ENCODE results near the gene HDAC4. TPM values are rescaled to one million over a fixed set of nuclear protein-coding genes. Genes with fewer than 3 reads are reported as not detected.

The HDAC4 gene
- total RNA-seq, 1 experiment from 2014 or later = 16.0 TPM

- no peak for DNase-seq (ENCODE audit: low spot score)
Measured at GRCh38 chr2:239271471-239271870, 129.3 kb downstream of the HDAC4 start.

- DNase-seq (ENCODE audit: low spot score) = no peak
Measured at GRCh38 chr2:239269916-239270315, 130.9 kb downstream of the HDAC4 start.

GRCh38 chr2:239269173-239269885 is 131.5 kb downstream of the HDAC4 start:
- DNase-seq (ENCODE audit: low spot score) = peak; percentile 42

- DNase-seq (ENCODE audit: low spot score) = no peak
Measured at GRCh38 chr2:239268549-239268948, 132.3 kb downstream of the HDAC4 start.

- DNase-seq (ENCODE audit: low spot score) = peak; percentile 65
Measured at GRCh38 chr2:239268082-239268481, 132.7 kb downstream of the HDAC4 start.

- DNase-seq (ENCODE audit: low spot score) = peak; percentile 64
Measured at GRCh38 chr2:239267288-239267951, 133.4 kb downstream of the HDAC4 start.

- no peak for DNase-seq (ENCODE audit: low spot score)
Measured at GRCh38 chr2:239266779-239267287, 134.0 kb downstream of the HDAC4 start.

GRCh38 chr2:239266434-239266766 is 134.4 kb downstream of the HDAC4 start:
- DNase-seq (ENCODE audit: low spot score) = no peak

GRCh38 chr2:239265681-239266433 is 135.0 kb downstream of the HDAC4 start:
- DNase-seq (ENCODE audit: low spot score) = no peak

- peak; percentile 30 for DNase-seq (ENCODE audit: low spot score)
Measured at GRCh38 chr2:239264838-239265651, 135.8 kb downstream of the HDAC4 start.

- DNase-seq (ENCODE audit: low spot score) = no peak
Measured at GRCh38 chr2:239264492-239264837, 136.4 kb downstream of the HDAC4 start.

- DNase-seq (ENCODE audit: low spot score) = no peak
Measured at GRCh38 chr2:239263669-239264491, 136.9 kb downstream of the HDAC4 start.

GRCh38 chr2:239263231-239263630 is 137.6 kb downstream of the HDAC4 start:
- no peak for DNase-seq (ENCODE audit: low spot score)

GRCh38 chr2:239262484-239263230 is 138.2 kb downstream of the HDAC4 start:
- DNase-seq (ENCODE audit: low spot score) = no peak

- no peak for DNase-seq (ENCODE audit: low spot score)
Measured at GRCh38 chr2:239261796-239262483, 138.9 kb downstream of the HDAC4 start.

GRCh38 chr2:239261356-239261755 is 139.5 kb downstream of the HDAC4 start:
- no peak for DNase-seq (ENCODE audit: low spot score)

- DNase-seq (ENCODE audit: low spot score) = no peak
Measured at GRCh38 chr2:239260546-239261327, 140.1 kb downstream of the HDAC4 start.

- DNase-seq (ENCODE audit: low spot score) = no peak
Measured at GRCh38 chr2:239259603-239260298, 141.1 kb downstream of the HDAC4 start.

Measured in HT-29 (cell line).